Measurements from ENCODE around the gene ZNF165. TPM values are rescaled to one million over a fixed set of nuclear protein-coding genes. Genes with fewer than 3 reads are reported as not detected.

ZNF165 gene
- total RNA-seq: 0.13 and 0.16 TPM in 2 replicates

DNA sequence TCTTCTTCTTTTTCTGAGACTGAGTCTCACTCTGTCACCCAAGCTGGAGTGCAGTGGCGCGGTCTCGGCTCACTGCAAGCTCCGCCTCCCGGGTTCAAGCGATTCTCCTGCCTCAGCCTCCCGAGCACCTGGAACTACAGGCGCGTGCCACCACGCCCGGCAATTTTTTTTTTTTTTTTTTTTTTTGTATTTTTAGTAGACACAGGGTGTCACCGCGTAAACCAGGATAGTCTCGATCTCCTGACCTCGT, at the start of gene ZNF165:
ZNF165 (plus strand) TSS at position 188 of the 250 bp plus-strand sequence. CDS start 4,913 bp downstream, outside the sequence.

DNA sequence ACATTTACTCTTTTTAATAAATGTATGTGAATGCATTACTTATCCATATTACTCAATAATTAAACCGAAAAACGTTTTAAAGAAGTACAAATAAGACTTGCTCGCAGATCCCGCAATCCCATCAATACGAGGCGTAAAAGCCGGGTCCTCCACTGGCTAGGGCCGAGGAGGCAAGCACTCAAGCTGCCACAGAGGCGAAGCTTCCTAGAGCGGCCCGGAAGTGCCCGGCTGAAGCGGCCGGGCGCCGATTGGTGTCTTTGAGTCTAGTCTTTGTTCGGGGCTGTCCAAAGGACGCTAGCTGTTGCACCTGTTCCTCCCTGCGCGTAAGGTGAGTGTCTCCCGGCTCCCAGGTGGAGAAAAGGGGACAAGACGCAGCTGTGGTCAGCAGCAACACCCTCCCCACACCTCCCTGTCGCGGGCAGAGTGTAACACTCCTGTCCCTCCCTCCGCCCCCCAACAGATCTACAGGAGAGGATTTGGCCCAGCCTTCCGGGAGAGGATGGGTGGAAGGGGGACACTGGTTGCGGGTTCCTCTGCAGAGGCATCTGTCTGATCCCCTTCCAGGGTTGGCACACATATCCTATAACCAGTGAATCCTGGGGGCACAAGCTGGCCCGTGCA, 44.1 kb downstream of the ZNF165 start, which contains the start of gene ZSCAN16:
ZSCAN16 (plus strand) TSS at position 260 of the 621 bp plus-strand sequence. CDS start 835 bp downstream, outside the sequence.

Other genes starting within 250 kb of the ZNF165 start
- not detected in 2 replicates for gene OR2B2, start 168.2 kb upstream of the ZNF165 start, total RNA-seq
- not detected in 2 replicates for gene OR2B6, start 123.3 kb upstream of the ZNF165 start, total RNA-seq
- gene ZSCAN16, start 44.0 kb downstream of the ZNF165 start, total RNA-seq: 11.0 and 11.3 TPM in 2 replicates
- gene ZKSCAN8, start 61.3 kb downstream of the ZNF165 start, total RNA-seq: 7.1 and 21.9 TPM in 2 replicates
- 9.4 and 16.9 TPM in 2 replicates for gene ZSCAN9, start 144.7 kb downstream of the ZNF165 start, total RNA-seq
- gene ZKSCAN4, start 171.7 kb downstream of the ZNF165 start, total RNA-seq: 3.9 and 4.3 TPM in 2 replicates
- 0.32 and 0.57 TPM in 2 replicates for gene NKAPL, start 178.7 kb downstream of the ZNF165 start, total RNA-seq
- gene ZSCAN26, start 186.6 kb downstream of the ZNF165 start, total RNA-seq: 7.4 and 12.0 TPM in 2 replicates
- 6.5 and 7.0 TPM in 2 replicates for gene PGBD1, start 201.0 kb downstream of the ZNF165 start, total RNA-seq

Data from bladder microvascular endothelial cell (primary cell).